H9 (cell line): ENCODE results near the gene TMEM120B. TPM values are rescaled to one million over a fixed set of nuclear protein-coding genes. Genes with fewer than 3 reads are reported as not detected.

Source experiments
- DNase-seq: peaks from one replicate; pipeline ENCODE4 v3.0.0-alpha.2; 2017
- H2AFZ ChIP-seq: one replicate; pipeline ENCODE4 v1.6.1; 2013; ENCODE audit warnings: mild to moderate bottlenecking, low read length, control low read depth, moderate library complexity
- H2AK5ac ChIP-seq: 2 replicates; pipeline ENCODE4 v1.6.1; 2013; ENCODE audit warnings: low read length, control low read depth, mixed read lengths; ENCODE audit not compliant: insufficient read length
- H2BK120ac ChIP-seq: one replicate; pipeline ENCODE4 v1.6.1; 2013; ENCODE audit warnings: low read depth, mild to moderate bottlenecking, low read length, control low read depth, inconsistent platforms; ENCODE audit not compliant: poor library complexity, severe bottlenecking
- H2BK12ac ChIP-seq: 2 replicates; pipeline ENCODE4 v1.6.1; 2013; ENCODE audit warnings: low read length, control low read depth, mixed read lengths, low read depth; ENCODE audit not compliant: insufficient read length
- H2BK15ac ChIP-seq: 2 replicates; pipeline ENCODE4 v1.6.1; 2013; ENCODE audit warnings: low read depth, low read length, control low read depth
- H2BK20ac ChIP-seq: one replicate; pipeline ENCODE4 v1.6.1; 2013; ENCODE audit warnings: low read depth, mild to moderate bottlenecking, low read length, control low read depth, inconsistent platforms; ENCODE audit not compliant: poor library complexity, severe bottlenecking
- H2BK5ac ChIP-seq: 2 replicates; pipeline ENCODE4 v1.6.1; 2013; ENCODE audit warnings: low read length, control low read depth, mixed read lengths; ENCODE audit not compliant: insufficient read length
- H3K14ac ChIP-seq: 2 replicates; pipeline ENCODE4 v1.6.1; 2013; ENCODE audit warnings: low read length, control low read depth; ENCODE audit not compliant: insufficient read depth
- H3K18ac ChIP-seq: 2 replicates; pipeline ENCODE4 v1.6.1; 2013; ENCODE audit warnings: low read depth, mild to moderate bottlenecking, mixed read lengths, low read length, control low read depth; ENCODE audit not compliant: insufficient read length
- H3K23ac ChIP-seq: 2 replicates; pipeline ENCODE4 v1.6.1; 2013; ENCODE audit warnings: low read length, control low read depth, mixed read lengths, low read depth; ENCODE audit not compliant: insufficient read length
- H3K23me2 ChIP-seq: 2 replicates; pipeline ENCODE4 v1.6.1; 2013; ENCODE audit warnings: low read depth, mild to moderate bottlenecking, mixed read lengths, low read length, control low read depth; ENCODE audit not compliant: insufficient read length, poor library complexity, severe bottlenecking
- H3K27ac ChIP-seq: 2 replicates; pipeline ENCODE4 v1.5.1; 2013; ENCODE audit warnings: low read length, control low read depth, mixed read lengths, low read depth; ENCODE audit not compliant: insufficient read length
- H3K27me3 ChIP-seq: 2 replicates; pipeline ENCODE4 v1.6.1; 2013; ENCODE audit warnings: low read length, control low read depth, inconsistent platforms; ENCODE audit not compliant: insufficient read depth
- H3K4ac ChIP-seq: 2 replicates; pipeline ENCODE4 v1.6.1; 2013; ENCODE audit warnings: low read depth, mild to moderate bottlenecking, control low read depth, inconsistent platforms, low read length, moderate library complexity
- H3K4me1 ChIP-seq: 2 replicates; pipeline ENCODE4 v1.6.1; 2013; ENCODE audit warnings: low read length, control low read depth, inconsistent platforms; ENCODE audit not compliant: insufficient read depth
- H3K4me2 ChIP-seq: 2 replicates; pipeline ENCODE4 v1.6.1; 2013; ENCODE audit warnings: low read length, control low read depth, mixed read lengths; ENCODE audit not compliant: insufficient read length, insufficient read depth
- H3K56ac ChIP-seq: 2 replicates; pipeline ENCODE4 v1.6.1; 2013; ENCODE audit warnings: low read depth, mild to moderate bottlenecking, mixed read lengths, low read length, control low read depth; ENCODE audit not compliant: insufficient read length
- H3K79me1 ChIP-seq: 2 replicates; pipeline ENCODE4 v1.6.1; 2013; ENCODE audit warnings: low read depth, mild to moderate bottlenecking, moderate library complexity, low read length, control low read depth, inconsistent platforms; ENCODE audit not compliant: insufficient read depth, poor library complexity, severe bottlenecking
- H3K79me2 ChIP-seq: 2 replicates; pipeline ENCODE4 v1.6.1; 2013; ENCODE audit warnings: low read length, control low read depth, inconsistent platforms; ENCODE audit not compliant: insufficient read depth
- H3K9ac ChIP-seq: 2 replicates; pipeline ENCODE4 v1.6.1; 2013; ENCODE audit warnings: low read length, control low read depth, mixed read lengths; ENCODE audit not compliant: insufficient read length; ENCODE audit errors: extremely low read depth
- H3K9me3 ChIP-seq: one replicate; pipeline ENCODE4 v1.6.1; 2013; ENCODE audit warnings: low read depth, low read length, inconsistent platforms; ENCODE audit not compliant: control insufficient read depth
- H3T11ph ChIP-seq: one replicate; pipeline ENCODE4 v1.6.1; 2013; ENCODE audit warnings: mild to moderate bottlenecking, low read length, control low read depth, inconsistent platforms
- H4K20me1 ChIP-seq: one replicate; pipeline ENCODE4 v1.6.1; 2013; ENCODE audit not compliant: control insufficient read depth, insufficient read length, insufficient read depth
- H4K5ac ChIP-seq: 2 replicates; pipeline ENCODE4 v1.6.1; 2013; ENCODE audit warnings: low read depth, mild to moderate bottlenecking, mixed read lengths, low read length, control low read depth; ENCODE audit not compliant: insufficient read length
- H4K8ac ChIP-seq: replicated peaks from 2 replicates; pipeline ENCODE4 v1.6.1; 2013; ENCODE audit warnings: low read length, control low read depth, mixed read lengths, low read depth; ENCODE audit not compliant: insufficient read length
- H4K91ac ChIP-seq: 2 replicates; pipeline ENCODE4 v1.6.1; 2013; ENCODE audit warnings: low read depth, mild to moderate bottlenecking, moderate library complexity, mixed read lengths, low read length, control low read depth; ENCODE audit not compliant: insufficient read length
- H3K27ac Mint-ChIP-seq, 3 experiments: 2 replicates in 2 of 3; 3 replicates in 1 of 3; pipeline ENCODE4 v1.8.0; 2020 to 2021; ENCODE audit warnings: mixed read lengths in 3 of 3, mild to moderate bottlenecking in 1 of 3, moderate library complexity in 1 of 3
- H3K27me3 Mint-ChIP-seq: 2 replicates; pipeline ENCODE4 v1.8.0; 2021; ENCODE audit warnings: low read depth, mild to moderate bottlenecking, moderate library complexity, mixed read lengths
- H3K36me3 Mint-ChIP-seq, 3 experiments: 2 replicates in 2 of 3; 3 replicates in 1 of 3; pipeline ENCODE4 v1.8.0; 2020 to 2021; ENCODE audit warnings: low read depth in 3 of 3, mixed read lengths in 3 of 3; ENCODE audit not compliant: insufficient read depth in 1 of 3
- H3K4me1 Mint-ChIP-seq, 2 experiments: 2 replicates each; pipeline ENCODE4 v1.8.0; 2020; ENCODE audit warnings: mixed read lengths in 2 of 2
- H3K4me3 Mint-ChIP-seq, 2 experiments: 2 replicates in 1 of 2; 3 replicates in 1 of 2; pipeline ENCODE4 v1.8.0; 2020 to 2021; ENCODE audit warnings: mild to moderate bottlenecking in 2 of 2, mixed read lengths in 2 of 2, moderate library complexity in 1 of 2
- H3K9me3 Mint-ChIP-seq, 2 experiments: 2 replicates in 1 of 2; 3 replicates in 1 of 2; pipeline ENCODE4 v1.8.0; 2020; ENCODE audit warnings: mild to moderate bottlenecking in 2 of 2, mixed read lengths in 2 of 2, moderate library complexity in 1 of 2
- WGBS: extraction: QIAGEN DNeasy Blood & Tissue Kit; methylation state at CpG from one replicate; pipeline ENCODE4 v1.1.7; 2013; ENCODE audit warnings: missing lambda C conversion rate, low lambda C conversion rate, mixed read lengths; ENCODE audit not compliant: insufficient read length; ENCODE audit errors: extremely low coverage; 5-methylcytosine and 5-hydroxymethylcytosine counted together
- total RNA-seq: library from RNA; stranded (reverse); gene quantifications from 2 replicates; pipeline ENCODE4 v1.2.1, GENCODE V29; 2021
- TF ChIP-seq, protein P1 (sequence below): fragments of 200-600 bp; sonication (generic); conservative IDR thresholded peaks from 3 replicates; pipeline ENCODE4 v1.8.0; 2021; ENCODE audit warnings: antibody characterized with exemption, mild to moderate bottlenecking

The TMEM120B gene
- total RNA-seq, 1 experiment from 2014 or later, result 25.8 TPM

DNA sequence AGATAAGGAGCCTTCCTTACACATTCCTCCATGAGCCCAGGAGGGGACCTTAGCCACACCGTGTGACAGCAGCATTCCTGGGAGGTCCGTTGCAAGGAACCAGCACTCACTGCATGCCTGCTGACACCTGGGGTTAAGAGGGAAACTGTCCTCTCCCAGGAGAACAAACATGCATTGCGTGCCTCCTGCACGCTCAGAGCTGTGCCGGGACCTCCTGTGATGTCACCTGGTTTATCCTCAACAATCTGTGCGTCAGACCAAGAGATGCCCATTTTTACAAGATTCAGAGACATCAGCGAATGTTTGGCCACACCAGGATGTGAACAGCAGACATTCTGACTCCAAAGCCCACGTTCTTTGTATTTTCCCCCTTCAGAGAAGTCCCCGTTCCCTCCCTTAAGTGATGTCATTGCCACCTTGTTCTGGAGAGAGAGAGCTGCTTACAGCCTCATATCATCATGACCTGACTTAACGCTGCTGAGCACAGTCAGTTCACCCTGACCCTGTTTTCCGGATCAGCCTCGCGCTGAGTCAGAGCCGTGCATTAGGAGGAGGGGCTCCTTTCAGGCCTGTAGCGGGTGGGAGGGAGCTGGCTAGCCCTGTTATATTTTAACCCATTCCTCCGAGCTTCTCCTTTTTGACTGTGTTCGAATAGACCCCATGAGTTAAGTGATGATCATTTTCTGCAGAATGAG is 36.2 kb downstream of the TMEM120B start:
- peak; percentile 50 for DNase-seq
- TF ChIP-seq, protein P1, sequence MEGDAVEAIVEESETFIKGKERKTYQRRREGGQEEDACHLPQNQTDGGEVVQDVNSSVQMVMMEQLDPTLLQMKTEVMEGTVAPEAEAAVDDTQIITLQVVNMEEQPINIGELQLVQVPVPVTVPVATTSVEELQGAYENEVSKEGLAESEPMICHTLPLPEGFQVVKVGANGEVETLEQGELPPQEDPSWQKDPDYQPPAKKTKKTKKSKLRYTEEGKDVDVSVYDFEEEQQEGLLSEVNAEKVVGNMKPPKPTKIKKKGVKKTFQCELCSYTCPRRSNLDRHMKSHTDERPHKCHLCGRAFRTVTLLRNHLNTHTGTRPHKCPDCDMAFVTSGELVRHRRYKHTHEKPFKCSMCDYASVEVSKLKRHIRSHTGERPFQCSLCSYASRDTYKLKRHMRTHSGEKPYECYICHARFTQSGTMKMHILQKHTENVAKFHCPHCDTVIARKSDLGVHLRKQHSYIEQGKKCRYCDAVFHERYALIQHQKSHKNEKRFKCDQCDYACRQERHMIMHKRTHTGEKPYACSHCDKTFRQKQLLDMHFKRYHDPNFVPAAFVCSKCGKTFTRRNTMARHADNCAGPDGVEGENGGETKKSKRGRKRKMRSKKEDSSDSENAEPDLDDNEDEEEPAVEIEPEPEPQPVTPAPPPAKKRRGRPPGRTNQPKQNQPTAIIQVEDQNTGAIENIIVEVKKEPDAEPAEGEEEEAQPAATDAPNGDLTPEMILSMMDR, result no peak
- H4K8ac ChIP-seq, result no peak overlapping the region
- H3K14ac ChIP-seq, result no peak overlapping the region
- H3K4me1 ChIP-seq, result no peaks in the 10 kb centered on the region
- no peaks in the 10 kb centered on the region for H3K27me3 Mint-ChIP-seq
- H2BK12ac ChIP-seq, result no peak overlapping the region
- H4K91ac ChIP-seq, result peak overlapping the region; percentile 0
- no peaks in the 10 kb centered on the region for H3K9me3 Mint-ChIP-seq
- H3K27me3 ChIP-seq, result no peaks in the 10 kb centered on the region
- H3K56ac ChIP-seq, result no peak overlapping the region
- H3K36me3 Mint-ChIP-seq, result peaks cover 14 to 46% (median 15%) of the 10 kb centered on the region in 3 experiments
- peaks cover 0 to 7% of the 10 kb centered on the region in 2 experiments; a peak in 3 of 4 replicates for H3K4me1 Mint-ChIP-seq
- no peak overlapping the region for H3K9ac ChIP-seq
- H3K23ac ChIP-seq, result no peak overlapping the region
- no peaks in the 10 kb centered on the region for H3K79me2 ChIP-seq
- H3K4ac ChIP-seq, result no peak overlapping the region
- H4K20me1 ChIP-seq, result no peaks in the 10 kb centered on the region
- H3K18ac ChIP-seq, result no peak overlapping the region
- no peaks in the 10 kb centered on the region for H3K9me3 ChIP-seq
- H3K27ac ChIP-seq, result no peak overlapping the region
- peak overlapping the region in 2 of 3 experiments; percentile 86 to 91; a peak in 5 of 7 replicates for H3K27ac Mint-ChIP-seq
- H3T11ph ChIP-seq, result no peak overlapping the region
- no peaks in the 10 kb centered on the region for H3K79me1 ChIP-seq
- H3K4me2 ChIP-seq, result no peak overlapping the region
- H4K5ac ChIP-seq, result no peak overlapping the region
- H2AK5ac ChIP-seq, result no peak overlapping the region
- H2BK5ac ChIP-seq, result no peak overlapping the region
- no peak overlapping the region for H2BK120ac ChIP-seq
- H3K23me2 ChIP-seq, result no peaks in the 10 kb centered on the region
- no peak overlapping the region for H3K4me3 Mint-ChIP-seq
- no peak overlapping the region for H2BK15ac ChIP-seq
- WGBS, result no CpG with 5 or more reads among the region's 17 CpGs
- no peak overlapping the region for H2BK20ac ChIP-seq
- no peak overlapping the region for H2AFZ ChIP-seq
